ENCODE measurements around the gene CISD1.
A peak's percentile ranks its signal among the peaks of the same experiment; 100 is the strongest.

- TF ChIP-seq, protein P1, sequence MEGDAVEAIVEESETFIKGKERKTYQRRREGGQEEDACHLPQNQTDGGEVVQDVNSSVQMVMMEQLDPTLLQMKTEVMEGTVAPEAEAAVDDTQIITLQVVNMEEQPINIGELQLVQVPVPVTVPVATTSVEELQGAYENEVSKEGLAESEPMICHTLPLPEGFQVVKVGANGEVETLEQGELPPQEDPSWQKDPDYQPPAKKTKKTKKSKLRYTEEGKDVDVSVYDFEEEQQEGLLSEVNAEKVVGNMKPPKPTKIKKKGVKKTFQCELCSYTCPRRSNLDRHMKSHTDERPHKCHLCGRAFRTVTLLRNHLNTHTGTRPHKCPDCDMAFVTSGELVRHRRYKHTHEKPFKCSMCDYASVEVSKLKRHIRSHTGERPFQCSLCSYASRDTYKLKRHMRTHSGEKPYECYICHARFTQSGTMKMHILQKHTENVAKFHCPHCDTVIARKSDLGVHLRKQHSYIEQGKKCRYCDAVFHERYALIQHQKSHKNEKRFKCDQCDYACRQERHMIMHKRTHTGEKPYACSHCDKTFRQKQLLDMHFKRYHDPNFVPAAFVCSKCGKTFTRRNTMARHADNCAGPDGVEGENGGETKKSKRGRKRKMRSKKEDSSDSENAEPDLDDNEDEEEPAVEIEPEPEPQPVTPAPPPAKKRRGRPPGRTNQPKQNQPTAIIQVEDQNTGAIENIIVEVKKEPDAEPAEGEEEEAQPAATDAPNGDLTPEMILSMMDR (IDR thresholded peaks at IDR 0.05) = no peak
- TF ChIP-seq POLR2A (IDR thresholded peaks at IDR 0.05) = peak in 1 of 2 donors; percentile 75
Measured at GRCh38 chr10:58268946-58269781, at the start of gene CISD1.
